ENCODE data around the gene KAT6B.

KAT6B gene

GRCh38 chr10:75063461-75064230 is 237.2 kb downstream of the KAT6B start:
- no peak for TF ChIP-seq CTCF (IDR thresholded peaks at IDR 0.05; ENCODE audit: insufficient read depth, low read depth, low read length, missing control alignments)
- DNase-seq (ENCODE audit: low read depth), result no peak
- H3K4me3 ChIP-seq (ENCODE audit: low read depth, low read length), result no peak overlapping the region

GRCh38 chr10:75065076-75065475 is 238.7 kb downstream of the KAT6B start:
- H3K4me3 ChIP-seq (ENCODE audit: low read depth, low read length), result no peak overlapping the region
- DNase-seq (ENCODE audit: low read depth), result no peak
- TF ChIP-seq CTCF (IDR thresholded peaks at IDR 0.05; ENCODE audit: insufficient read depth, low read depth, low read length, missing control alignments), result no peak

- H3K4me3 ChIP-seq (ENCODE audit: low read depth, low read length), result no peak overlapping the region
- no peak for TF ChIP-seq CTCF (IDR thresholded peaks at IDR 0.05; ENCODE audit: insufficient read depth, low read depth, low read length, missing control alignments)
- no peak for DNase-seq (ENCODE audit: low read depth)
These were observed 239.9 kb downstream of the KAT6B start for GRCh38 chr10:75066271-75066670.

GRCh38 chr10:75067272-75067671 is 240.9 kb downstream of the KAT6B start:
- TF ChIP-seq CTCF (IDR thresholded peaks at IDR 0.05; ENCODE audit: insufficient read depth, low read depth, low read length, missing control alignments), result no peak
- H3K4me3 ChIP-seq (ENCODE audit: low read depth, low read length), result no peak overlapping the region
- DNase-seq (ENCODE audit: low read depth), result no peak

GRCh38 chr10:75068523-75068922 is 242.1 kb downstream of the KAT6B start:
- no peak for TF ChIP-seq CTCF (IDR thresholded peaks at IDR 0.05; ENCODE audit: insufficient read depth, low read depth, low read length, missing control alignments)
- no peak overlapping the region for H3K4me3 ChIP-seq (ENCODE audit: low read depth, low read length)
- DNase-seq (ENCODE audit: low read depth), result no peak

GRCh38 chr10:75070476-75070875 is 244.1 kb downstream of the KAT6B start:
- DNase-seq (ENCODE audit: low read depth), result no peak
- no peak for TF ChIP-seq CTCF (IDR thresholded peaks at IDR 0.05; ENCODE audit: insufficient read depth, low read depth, low read length, missing control alignments)
- H3K4me3 ChIP-seq (ENCODE audit: low read depth, low read length), result no peak overlapping the region

- H3K4me3 ChIP-seq (ENCODE audit: low read depth, low read length), result no peak overlapping the region
- no peak for DNase-seq (ENCODE audit: low read depth)
- TF ChIP-seq CTCF (IDR thresholded peaks at IDR 0.05; ENCODE audit: insufficient read depth, low read depth, low read length, missing control alignments), result no peak
These were observed 244.6 kb downstream of the KAT6B start for GRCh38 chr10:75070961-75071428.
